NT2/D1 (cell line): Measurements from ENCODE around the gene CCDC74A.
"Not testable (repeated sequence)": the region's sequence is repeated elsewhere in the genome, so short reads cannot be mapped to it uniquely, and the experiment has no call there.

Experiments used
- YY1 ChIP-seq: IDR thresholded peaks from 2 replicates; pipeline ENCODE4 v1.6.1; 2011; ENCODE audit not compliant: insufficient read length, insufficient read depth
- ZNF274 ChIP-seq: IDR thresholded peaks from 2 replicates; pipeline ENCODE4 v1.6.1; 2011; ENCODE audit warnings: mild to moderate bottlenecking, low read depth, low read length

- TF ChIP-seq YY1, ZNF274: not testable (repeated sequence)
These were observed 36.8 kb upstream of the CCDC74A start for GRCh38 chr2:131490616-131491468.
